GM03348 (cell line): Measurements from ENCODE around the gene ARHGAP28.
"Not testable (repeated sequence)": the region's sequence is repeated elsewhere in the genome, so short reads cannot be mapped to it uniquely, and the experiment has no call there.

ENCODE experiments used
- DNase-seq: peaks from one replicate; pipeline ENCODE4 v3.0.0; 2012; ENCODE audit warnings: low spot score

Gene ARHGAP28

GRCh38 chr18:6819332-6819731, 89.8 kb downstream of the ARHGAP28 start:
- no peak for DNase-seq

GRCh38 chr18:6820314-6820713, 90.8 kb downstream of the ARHGAP28 start:
- DNase-seq: no peak

GRCh38 chr18:6821356-6821755, 91.8 kb downstream of the ARHGAP28 start:
- peak; percentile 7 for DNase-seq

GRCh38 chr18:6827161-6827560, 97.6 kb downstream of the ARHGAP28 start:
- not testable (repeated sequence) for DNase-seq

GRCh38 chr18:6827566-6827965, 98.0 kb downstream of the ARHGAP28 start:
- DNase-seq: not testable (repeated sequence)

GRCh38 chr18:6830916-6831315, 101.4 kb downstream of the ARHGAP28 start:
- DNase-seq: no peak

- no peak for DNase-seq
Measured at GRCh38 chr18:6835345-6835744, 105.8 kb downstream of the ARHGAP28 start.

GRCh38 chr18:6836331-6836730, 106.8 kb downstream of the ARHGAP28 start:
- DNase-seq: no peak

- no peak for DNase-seq
Measured at GRCh38 chr18:6837904-6838303, 108.4 kb downstream of the ARHGAP28 start.

GRCh38 chr18:6842081-6842480, 112.6 kb downstream of the ARHGAP28 start:
- no peak for DNase-seq

- no peak for DNase-seq
Measured at GRCh38 chr18:6843308-6843707, 113.8 kb downstream of the ARHGAP28 start.

- DNase-seq: not testable (repeated sequence)
Measured at GRCh38 chr18:6845521-6845920, 116.0 kb downstream of the ARHGAP28 start.

- no peak for DNase-seq
Measured at GRCh38 chr18:6850396-6850795, 120.9 kb downstream of the ARHGAP28 start.

- DNase-seq: no peak
Measured at GRCh38 chr18:6851480-6851879, 122.0 kb downstream of the ARHGAP28 start.

GRCh38 chr18:6854811-6855210, 125.3 kb downstream of the ARHGAP28 start:
- DNase-seq: no peak

GRCh38 chr18:6855767-6856166, 126.3 kb downstream of the ARHGAP28 start:
- DNase-seq: no peak

GRCh38 chr18:6857300-6857699, 127.8 kb downstream of the ARHGAP28 start:
- DNase-seq: no peak

- no peak for DNase-seq
Measured at GRCh38 chr18:6859676-6860422, 130.3 kb downstream of the ARHGAP28 start.

- DNase-seq: no peak
Measured at GRCh38 chr18:6860804-6861448, 131.4 kb downstream of the ARHGAP28 start.

- no peak for DNase-seq
Measured at GRCh38 chr18:6865251-6865650, 135.7 kb downstream of the ARHGAP28 start.

GRCh38 chr18:6866552-6867085, 137.1 kb downstream of the ARHGAP28 start:
- no peak for DNase-seq

GRCh38 chr18:6868033-6868432, 138.5 kb downstream of the ARHGAP28 start:
- DNase-seq: no peak

GRCh38 chr18:6871566-6871965, 142.1 kb downstream of the ARHGAP28 start:
- DNase-seq: no peak
